Suprapubic skin (tissue), 4 donors: ENCODE measurements around the gene FLVCR1. TPM values are rescaled to one million over a fixed set of nuclear protein-coding genes. Genes with fewer than 3 reads are reported as not detected.

Experiments used
- DNase-seq, 2 donors: peaks; one replicate each; pipeline ENCODE4 v3.0.0-alpha.2; 2019; ENCODE audit warnings: low spot score in 2 of 2
- H3K27ac ChIP-seq: fragments of 200-600 bp; sonication (generic); one replicate; pipeline ENCODE4 v1.5.1; 2019
- H3K27me3 ChIP-seq: fragments of 200-600 bp; sonication (generic); one replicate; pipeline ENCODE4 v1.5.1; 2019
- H3K36me3 ChIP-seq: fragments of 200-600 bp; sonication (generic); one replicate; pipeline ENCODE4 v1.5.1; 2019
- H3K4me1 ChIP-seq: fragments of 200-600 bp; sonication (generic); one replicate; pipeline ENCODE4 v1.5.1; 2019
- H3K4me3 ChIP-seq: fragments of 200-600 bp; sonication (generic); one replicate; pipeline ENCODE4 v1.5.1; 2019; ENCODE audit warnings: mild to moderate bottlenecking
- H3K9me3 ChIP-seq: fragments of 200-600 bp; sonication (generic); one replicate; pipeline ENCODE4 v1.5.1; 2019
- CTCF ChIP-seq, 2 donors: fragments of 200-600 bp in 1 of 2; fragments of 450-650 bp in 1 of 2; sonication (generic) in 1 of 2; IDR thresholded peaks; one replicate each; pipeline ENCODE4 v1.5.1; 2016 to 2019; ENCODE audit warnings: antibody characterized with exemption in 2 of 2, mild to moderate bottlenecking in 1 of 2, moderate library complexity in 1 of 2
- EP300 ChIP-seq: sonication (generic); formaldehyde crosslinking; IDR thresholded peaks from one replicate; pipeline ENCODE4 v1.6.1; 2017; ENCODE audit warnings: antibody characterized with exemption
- POLR2A ChIP-seq, 2 donors: fragments of 450-650 bp; IDR thresholded peaks; one replicate each; pipeline ENCODE4 v1.6.1; 2017; ENCODE audit warnings: antibody characterized with exemption in 2 of 2, mild to moderate bottlenecking in 2 of 2, moderate library complexity in 2 of 2
- POLR2AphosphoS5 ChIP-seq, 3 donors: sonication (generic); formaldehyde crosslinking; IDR thresholded peaks; one replicate each; pipeline ENCODE4 v1.6.1; 2017; ENCODE audit warnings: antibody characterized with exemption in 3 of 3
- WGBS: methylation state at CpG from one replicate; pipeline ENCODE4 v1.1.5; 2018; 5-methylcytosine and 5-hydroxymethylcytosine counted together
- total RNA-seq, 4 donors: library from RNA; depleted of rRNA; stranded (reverse); fragments of >200 nt; gene quantifications; one replicate each; pipeline ENCODE4 v1.1.0, GENCODE V29; 2016

Gene FLVCR1
- total RNA-seq, 4 donors from 2014 or later: 4.3 to 8.5 (median 6.3) TPM

- TF ChIP-seq POLR2A (IDR thresholded peaks at IDR 0.05) (no peak), CTCF (IDR thresholded peaks at IDR 0.05) (no peak), POLR2AphosphoS5 (IDR thresholded peaks at IDR 0.05) (no peak), EP300 (no peak)
- no peak for DNase-seq
- Histone ChIP-seq H3K27ac (no peak overlapping the region), H3K4me1 (peaks cover 6% of the 10 kb centered on the region), H3K4me3 (no peak overlapping the region), H3K9me3 (no peaks in the 10 kb centered on the region), H3K27me3 (no peaks in the 10 kb centered on the region), H3K36me3 (no peaks in the 10 kb centered on the region)
- WGBS: 63% methylated on average over 10 of the region's 10 CpGs
Observed at GRCh38 chr1:212928323-212929291, 70.5 kb downstream of the FLVCR1 start.

GRCh38 chr1:212930986-212931678 lies 73.1 kb downstream of the FLVCR1 start:
- Histone ChIP-seq H3K27me3 (no peaks in the 10 kb centered on the region), H3K27ac (no peak overlapping the region), H3K9me3 (no peaks in the 10 kb centered on the region), H3K4me3 (no peak overlapping the region), H3K36me3 (no peaks in the 10 kb centered on the region), H3K4me1 (no peaks in the 10 kb centered on the region)
- WGBS: 79% methylated on average over 10 of the region's 10 CpGs
- no peak for DNase-seq
- TF ChIP-seq POLR2AphosphoS5 (IDR thresholded peaks at IDR 0.05) (no peak), EP300 (no peak), POLR2A (IDR thresholded peaks at IDR 0.05) (no peak), CTCF (IDR thresholded peaks at IDR 0.05) (no peak)

GRCh38 chr1:212933815-212934471 lies 75.9 kb downstream of the FLVCR1 start:
- no peak for TF ChIP-seq CTCF (IDR thresholded peaks at IDR 0.05)
- TF ChIP-seq POLR2A (IDR thresholded peaks at IDR 0.05): no peak
- TF ChIP-seq POLR2AphosphoS5 (IDR thresholded peaks at IDR 0.05): no peak
- no peak for TF ChIP-seq EP300
- no peaks in the 10 kb centered on the region for H3K27me3 ChIP-seq
- WGBS: 75% methylated on average over 1 of the region's 1 CpG

GRCh38 chr1:212935387-212935981 lies 77.4 kb downstream of the FLVCR1 start:
- DNase-seq: no peak
- Histone ChIP-seq H3K27me3 (no peaks in the 10 kb centered on the region), H3K4me1 (peaks cover 2% of the 10 kb centered on the region), H3K9me3 (no peaks in the 10 kb centered on the region), H3K4me3 (no peak overlapping the region), H3K27ac (no peak overlapping the region), H3K36me3 (no peaks in the 10 kb centered on the region)
- TF ChIP-seq EP300: no peak
- TF ChIP-seq POLR2AphosphoS5 (IDR thresholded peaks at IDR 0.05): no peak
- no peak for TF ChIP-seq CTCF (IDR thresholded peaks at IDR 0.05)
- TF ChIP-seq POLR2A (IDR thresholded peaks at IDR 0.05): no peak
- 97% methylated on average over 7 of the region's 7 CpGs for WGBS

More at GRCh38 chr1:212933815-212934471, 75.9 kb downstream of the FLVCR1 start:
- Histone ChIP-seq H3K4me1 (peaks cover 2% of the 10 kb centered on the region), H3K9me3 (no peaks in the 10 kb centered on the region), H3K4me3 (no peak overlapping the region), H3K36me3 (no peaks in the 10 kb centered on the region), H3K27ac (no peak overlapping the region)
- DNase-seq: no peak
